ENCODE measurements around the gene SCARF2.
A peak's percentile ranks its signal among the peaks of the same experiment; 100 is the strongest.
"Not testable (repeated sequence)": the region's sequence is repeated elsewhere in the genome, so short reads cannot be mapped to it uniquely, and the experiment has no call there.

The SCARF2 gene

DNA sequence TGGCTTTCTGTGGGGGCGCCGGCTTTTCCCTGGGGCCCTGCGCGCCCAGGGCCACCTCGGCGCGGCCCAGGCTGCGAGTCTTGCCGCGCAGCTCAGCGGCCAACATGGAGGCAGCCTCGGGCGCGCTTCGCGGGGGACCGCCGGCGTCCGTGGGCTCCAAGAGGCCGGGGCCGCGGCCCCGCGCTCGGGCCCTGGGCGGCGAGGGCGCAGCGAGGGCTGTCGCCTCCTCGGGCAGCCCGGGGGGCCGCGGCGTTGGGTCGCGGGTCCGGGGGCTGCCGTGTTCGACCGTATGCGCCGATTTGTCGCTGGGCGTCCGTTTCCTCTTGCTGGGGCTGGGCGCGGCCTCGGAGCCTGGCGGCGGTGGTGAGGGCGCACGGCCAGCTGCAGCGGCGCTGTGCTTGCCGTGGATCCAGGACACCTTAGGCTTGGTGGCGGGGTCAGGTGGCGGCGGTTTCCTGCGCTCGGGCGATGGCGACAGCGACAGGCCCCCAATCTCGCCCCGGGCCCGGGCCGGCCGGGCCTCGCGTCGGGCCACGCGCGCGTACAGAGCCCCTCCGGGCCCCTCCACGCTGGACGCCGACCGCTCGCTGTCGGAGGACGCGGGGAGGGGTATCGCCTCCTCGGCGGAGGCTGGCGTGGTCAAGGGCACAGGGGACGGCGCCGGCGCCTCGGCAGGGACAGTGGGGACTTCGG, 11.9 kb downstream of the SCARF2 start:
- no peak for DNase-seq

DNA sequence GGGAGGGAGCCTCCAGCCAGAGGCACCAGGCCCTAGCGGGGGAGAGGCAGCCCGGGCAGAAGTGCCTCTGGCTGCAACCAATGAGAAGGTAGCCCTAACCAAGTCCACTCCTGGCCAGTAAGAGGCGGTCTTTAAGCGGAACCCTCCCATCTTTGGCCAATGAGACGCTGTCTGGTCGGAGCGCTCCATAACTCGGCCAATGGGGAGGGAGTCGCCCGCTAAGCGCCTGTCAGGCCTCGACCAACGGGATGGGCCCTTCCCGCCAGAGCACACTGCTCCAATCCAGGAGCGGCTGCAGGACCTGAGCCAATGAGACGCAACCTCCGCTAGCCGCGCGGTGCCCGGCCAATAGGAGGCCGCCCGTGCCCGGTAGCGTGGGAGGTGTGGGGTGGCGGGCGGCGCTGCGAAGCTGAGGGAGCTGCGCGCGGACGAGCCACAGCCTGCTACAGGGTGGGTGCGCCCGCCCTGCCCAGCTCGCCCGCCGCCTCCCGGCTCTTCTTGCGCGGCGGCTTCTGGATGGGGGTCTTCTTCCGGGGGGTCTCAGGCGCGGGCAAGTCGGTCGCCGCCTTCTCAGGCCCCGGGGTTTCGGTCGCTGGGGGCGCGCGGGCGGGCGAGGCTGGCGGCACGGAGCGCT, 12.6 kb downstream of the SCARF2 start:
- DNase-seq = no peak

DNA sequence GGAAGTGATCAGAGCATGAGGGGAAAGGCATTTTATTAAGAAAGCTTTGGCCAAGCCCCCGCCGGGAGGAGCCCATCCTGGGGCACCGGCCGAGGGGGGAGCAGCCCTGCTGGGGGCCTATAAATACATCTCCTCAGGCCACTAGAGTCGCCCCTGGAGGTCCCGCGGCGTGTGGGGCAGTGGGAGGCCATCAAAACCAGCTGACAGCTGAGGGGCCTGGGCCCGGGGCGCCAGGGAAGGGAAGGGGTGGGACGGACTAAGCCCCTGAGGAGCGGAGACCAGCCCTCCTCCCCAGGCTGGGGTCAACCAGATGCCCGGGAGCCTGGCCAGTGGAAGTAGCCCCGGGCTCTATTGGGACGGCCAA, 13.1 kb downstream of the SCARF2 start:
- DNase-seq = no peak

DNA sequence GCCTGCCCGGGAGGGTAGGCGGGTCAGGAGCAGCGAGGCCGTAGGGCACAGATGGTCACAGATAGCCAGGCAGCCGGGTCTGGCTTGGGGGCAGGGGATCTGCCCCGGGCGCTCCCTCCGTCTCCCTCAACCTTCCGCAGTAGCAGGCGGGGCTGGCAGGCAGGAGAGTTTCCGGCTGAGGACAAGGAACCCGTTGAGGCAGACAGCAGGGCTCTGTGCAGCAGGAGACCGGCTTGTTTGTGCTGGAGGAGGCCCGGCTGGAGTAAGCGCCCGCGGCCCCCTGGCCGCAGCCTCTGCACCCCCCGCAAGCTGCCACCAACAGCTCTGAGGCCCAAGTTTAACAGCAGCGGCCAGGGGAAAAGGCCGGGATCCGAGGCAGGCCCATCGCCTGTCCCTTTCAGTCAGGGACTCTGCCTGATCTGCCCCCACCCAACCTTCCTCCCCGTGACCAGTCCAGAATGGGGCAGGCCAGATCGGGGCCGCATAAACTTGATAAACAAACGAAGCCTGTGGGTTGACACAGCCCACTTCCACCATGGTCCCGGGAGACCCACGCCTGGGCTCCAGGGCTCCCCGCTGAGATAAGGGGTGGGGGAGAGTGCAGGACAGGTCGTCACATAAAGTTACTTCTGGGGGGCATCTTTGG, 13.6 kb downstream of the SCARF2 start:
- no peak for DNase-seq

DNA sequence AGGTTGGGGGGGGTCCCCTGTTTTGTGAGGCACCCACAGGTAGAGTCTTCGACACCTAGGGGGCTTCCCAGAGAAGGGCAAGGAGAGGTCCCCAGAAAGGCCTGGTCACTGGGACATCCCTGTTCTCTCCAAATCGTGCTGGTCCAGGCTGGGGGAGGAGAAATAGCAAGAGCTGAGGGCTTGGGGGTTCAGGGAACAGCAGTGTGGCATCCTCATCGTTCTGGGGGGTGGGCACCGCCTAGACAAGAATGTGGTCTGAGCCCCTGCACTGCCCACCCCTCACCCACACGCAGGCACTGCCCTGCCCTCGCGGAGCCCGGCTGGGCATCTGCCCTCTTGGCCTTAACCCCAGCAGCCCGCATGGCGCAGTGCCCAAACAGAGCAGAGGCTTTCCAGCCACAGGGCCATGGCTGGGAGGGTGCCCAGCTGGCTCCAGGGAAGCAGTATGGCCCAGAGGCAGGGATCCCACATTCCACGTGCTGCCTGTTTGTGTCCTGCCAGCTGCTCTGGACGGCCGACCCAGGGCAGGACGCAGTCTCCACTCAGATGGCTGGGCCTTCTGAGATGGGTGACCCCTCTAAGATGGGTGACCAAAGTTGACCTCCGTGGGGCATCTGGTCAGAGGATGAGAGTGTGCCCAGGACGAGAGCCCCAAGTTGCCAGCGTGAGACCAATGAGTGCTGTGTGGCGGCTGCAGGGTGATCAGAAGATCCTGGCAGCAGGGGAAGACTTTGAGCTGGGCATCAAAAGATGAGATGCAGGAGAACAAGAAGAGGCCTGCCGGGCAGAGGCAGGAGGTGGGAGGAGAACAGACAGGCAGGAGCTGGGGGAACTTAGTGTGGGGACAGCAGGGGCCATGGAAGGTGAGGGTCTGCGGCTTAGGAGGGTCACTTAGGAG, 14.4 kb downstream of the SCARF2 start:
- no peak for DNase-seq

DNA sequence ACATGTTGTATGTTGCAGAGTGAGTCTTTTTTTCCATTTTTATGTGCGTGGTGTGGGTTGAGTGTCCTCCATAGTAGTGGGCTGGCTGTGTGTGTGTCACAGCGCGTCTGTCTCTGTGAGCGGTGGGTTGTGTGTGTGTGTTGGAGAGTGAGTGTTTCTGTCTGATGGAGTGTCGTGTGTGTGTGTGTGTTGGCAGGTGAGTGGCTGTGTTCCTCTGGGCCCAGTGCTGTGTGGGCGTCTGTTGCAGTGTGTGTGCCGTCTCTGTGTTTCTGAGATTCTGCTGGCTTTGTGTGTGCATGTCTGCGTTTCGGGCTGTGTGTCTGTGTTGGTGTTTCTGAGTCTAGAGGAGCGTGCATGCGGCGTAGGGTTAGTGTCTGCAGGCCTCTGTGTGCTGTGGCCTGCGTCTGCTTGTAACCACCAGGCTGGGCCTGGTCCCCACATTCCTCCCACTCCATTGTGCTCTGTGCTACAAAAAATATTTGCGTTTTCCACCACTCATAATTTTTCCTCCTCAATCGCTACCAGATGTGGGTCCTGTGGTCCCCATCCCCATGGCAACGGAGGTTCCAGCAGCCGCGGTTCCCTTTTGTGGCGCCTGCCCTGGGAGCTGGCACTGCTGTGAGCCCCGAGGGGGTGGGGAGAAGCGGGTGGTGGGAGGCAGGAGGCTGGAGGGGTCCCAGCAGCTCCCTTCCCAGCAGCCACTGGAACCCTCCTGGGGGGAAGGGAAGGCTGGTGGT, 15.2 kb downstream of the SCARF2 start:
- DNase-seq = no peak

DNA sequence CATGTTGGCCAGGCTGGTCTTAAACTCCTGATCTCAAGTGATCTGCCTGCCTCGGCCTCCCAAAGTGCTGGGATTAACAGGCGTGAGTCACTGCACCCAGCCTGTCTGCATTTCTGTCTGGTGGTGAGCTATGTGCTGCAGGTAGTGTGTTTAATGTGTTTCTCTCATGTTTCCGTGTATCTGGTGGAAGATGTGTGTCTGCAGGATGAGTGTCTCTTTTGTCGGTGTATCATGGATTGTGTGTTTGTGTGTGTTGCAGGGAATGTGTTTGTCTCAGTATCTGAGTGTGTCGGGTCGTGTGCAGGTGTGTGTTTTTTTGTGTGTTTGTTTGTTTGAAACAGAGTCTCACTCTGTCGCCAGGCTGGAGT, 16.1 kb downstream of the SCARF2 start:
- no peak for DNase-seq

DNA sequence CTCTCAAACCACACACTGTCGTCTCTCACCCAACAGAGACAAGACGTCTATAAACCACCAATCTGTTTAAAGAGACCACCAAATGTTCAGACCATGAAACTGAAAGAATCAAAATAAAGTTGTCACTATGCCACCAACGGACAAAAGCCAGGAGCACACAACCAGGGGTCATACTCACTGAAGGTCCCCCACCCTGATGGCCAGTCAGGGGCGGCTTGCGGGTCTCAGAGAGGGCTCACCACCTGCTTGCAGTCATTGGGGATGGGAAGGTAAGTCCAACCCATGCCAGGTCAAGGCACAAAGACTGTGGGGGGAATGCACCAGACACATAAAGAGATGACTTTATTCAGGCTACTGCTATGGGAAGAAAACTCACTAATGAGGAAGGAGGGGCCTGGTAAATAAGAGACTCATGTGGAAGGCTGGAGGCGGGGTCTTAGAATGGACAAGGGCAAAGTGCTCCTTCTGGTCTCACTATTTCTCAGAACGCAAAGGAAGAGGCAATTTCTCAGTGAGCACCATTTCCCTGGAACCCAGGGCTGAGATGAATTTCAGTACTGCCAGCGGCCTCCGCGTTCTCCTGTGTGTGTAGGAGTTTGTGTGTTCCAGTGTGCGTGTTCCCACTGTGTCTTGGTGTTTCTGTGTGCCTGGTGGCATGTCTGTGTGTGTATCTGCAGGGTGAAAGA, 17.3 kb downstream of the SCARF2 start:
- no peak for DNase-seq

DNA sequence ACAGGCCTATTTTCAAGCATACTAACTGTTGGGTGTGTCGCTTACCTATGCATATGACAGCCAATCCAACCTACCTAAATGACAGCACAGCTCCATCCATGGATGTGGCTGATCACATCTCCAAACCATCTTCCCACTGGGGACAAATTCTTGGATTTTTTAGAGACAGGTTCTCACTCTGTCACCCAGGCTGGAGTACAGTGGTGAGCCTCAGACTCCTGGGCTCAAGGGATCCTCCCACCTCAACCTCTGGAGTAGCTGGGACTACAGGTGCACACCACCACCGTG, 18.0 kb downstream of the SCARF2 start:
- no peak for DNase-seq

DNA sequence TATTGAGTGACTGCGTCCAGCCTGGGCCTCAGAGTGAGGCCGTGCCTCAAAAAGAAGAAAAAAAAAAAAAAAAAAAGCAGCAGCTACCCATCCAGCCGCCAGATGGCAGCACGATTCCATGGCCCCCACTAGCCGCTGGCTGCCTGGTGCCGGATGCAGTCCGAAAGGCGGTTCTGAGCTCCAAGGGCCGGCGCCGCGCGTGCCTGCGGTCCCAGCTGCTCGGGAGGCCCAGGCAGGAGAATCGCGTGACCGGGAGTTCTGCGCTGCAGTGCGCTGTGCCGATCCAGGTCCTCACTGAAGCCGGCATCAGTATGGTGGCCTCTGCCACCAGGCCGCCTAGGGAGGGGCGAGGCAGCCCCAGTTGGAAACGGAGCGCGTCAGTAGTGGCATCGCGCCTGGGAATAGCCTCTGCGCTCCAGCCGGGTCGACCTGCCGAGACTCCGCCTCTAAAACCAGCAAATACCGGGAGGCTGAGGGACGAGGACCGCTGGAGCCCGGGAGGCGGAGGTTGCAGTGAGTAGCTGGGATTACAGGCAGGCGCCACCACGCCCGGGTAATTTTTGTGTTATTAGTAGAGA, 19.3 kb downstream of the SCARF2 start:
- DNase-seq = peak in 1 of 2 experiments; percentile 63

DNA sequence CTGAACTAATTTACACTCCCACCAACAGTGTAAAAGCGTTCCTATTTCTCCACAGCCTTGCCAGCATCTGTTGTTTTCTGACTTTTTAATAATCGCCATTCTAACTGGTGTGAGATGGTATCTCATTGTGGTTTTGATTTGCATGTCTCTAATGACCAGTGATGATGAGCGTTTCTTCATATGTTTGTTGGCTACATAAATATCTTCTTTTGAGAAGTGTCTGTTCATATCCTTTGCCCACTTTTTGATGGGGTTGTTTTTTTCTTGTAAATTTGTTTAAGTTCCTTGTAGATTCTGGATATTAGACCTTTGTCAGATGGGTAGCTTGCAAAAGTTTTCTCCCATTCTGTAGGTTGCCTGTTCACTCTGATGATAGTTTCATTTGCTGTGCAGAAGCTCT, 21.9 kb downstream of the SCARF2 start:
- not testable (repeated sequence) for DNase-seq

DNA sequence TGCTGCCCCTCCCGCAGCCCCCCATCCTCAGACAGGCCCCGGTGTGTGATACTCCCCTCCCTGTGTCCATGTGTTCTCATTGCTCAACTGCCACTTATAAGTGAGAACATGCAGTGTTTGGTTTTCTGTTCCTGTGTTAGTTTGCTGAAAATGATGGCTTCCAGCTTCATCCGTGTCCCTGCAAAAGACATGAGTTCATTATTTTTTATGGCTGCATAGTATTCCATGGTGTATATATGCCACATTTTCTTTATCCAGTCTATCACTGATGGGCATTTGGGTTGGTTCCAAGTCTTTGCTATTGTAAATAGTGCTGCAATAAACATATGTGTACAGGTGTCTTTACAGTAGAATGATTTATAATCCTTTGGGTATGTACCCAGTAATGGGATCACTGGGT, 22.4 kb downstream of the SCARF2 start:
- not testable (repeated sequence) for DNase-seq

DNA sequence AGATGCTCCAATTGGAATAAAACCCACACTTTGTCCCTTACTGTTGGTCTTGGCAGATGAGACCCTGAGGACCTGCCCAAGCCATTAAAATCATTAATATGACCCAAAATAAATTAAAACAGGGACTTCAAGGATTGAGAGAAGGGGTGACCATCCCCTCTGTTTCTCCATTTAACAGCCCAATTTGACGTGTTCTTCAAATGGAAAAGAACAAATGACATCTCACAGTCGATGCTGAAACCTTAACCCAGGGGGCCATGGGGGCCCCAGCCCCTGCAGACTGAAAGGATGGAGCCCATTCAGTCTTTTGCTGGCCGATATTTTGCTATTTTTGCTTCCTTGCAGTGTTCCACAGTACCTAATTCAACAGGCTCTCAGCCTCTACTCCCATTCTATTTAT, 23.2 kb downstream of the SCARF2 start:
- DNase-seq = no peak

DNA sequence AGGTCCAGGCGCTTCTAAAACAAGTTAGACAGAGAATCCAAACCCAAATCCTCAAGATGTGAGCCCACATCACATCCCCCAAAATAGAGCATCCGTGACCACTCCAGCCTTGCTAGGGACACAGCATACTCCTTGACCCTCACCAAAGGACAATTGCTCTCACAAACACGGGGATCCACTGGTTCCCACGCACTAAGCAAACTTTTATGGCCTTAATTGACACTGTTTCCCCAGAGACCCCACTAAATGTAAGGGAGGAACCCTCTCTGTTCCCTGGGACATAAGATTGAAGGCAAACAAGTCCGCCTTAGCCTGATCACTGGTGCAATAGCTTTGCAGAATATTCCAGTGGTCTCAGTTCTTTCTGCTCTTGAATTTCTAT, 23.6 kb downstream of the SCARF2 start:
- DNase-seq = no peak

DNA sequence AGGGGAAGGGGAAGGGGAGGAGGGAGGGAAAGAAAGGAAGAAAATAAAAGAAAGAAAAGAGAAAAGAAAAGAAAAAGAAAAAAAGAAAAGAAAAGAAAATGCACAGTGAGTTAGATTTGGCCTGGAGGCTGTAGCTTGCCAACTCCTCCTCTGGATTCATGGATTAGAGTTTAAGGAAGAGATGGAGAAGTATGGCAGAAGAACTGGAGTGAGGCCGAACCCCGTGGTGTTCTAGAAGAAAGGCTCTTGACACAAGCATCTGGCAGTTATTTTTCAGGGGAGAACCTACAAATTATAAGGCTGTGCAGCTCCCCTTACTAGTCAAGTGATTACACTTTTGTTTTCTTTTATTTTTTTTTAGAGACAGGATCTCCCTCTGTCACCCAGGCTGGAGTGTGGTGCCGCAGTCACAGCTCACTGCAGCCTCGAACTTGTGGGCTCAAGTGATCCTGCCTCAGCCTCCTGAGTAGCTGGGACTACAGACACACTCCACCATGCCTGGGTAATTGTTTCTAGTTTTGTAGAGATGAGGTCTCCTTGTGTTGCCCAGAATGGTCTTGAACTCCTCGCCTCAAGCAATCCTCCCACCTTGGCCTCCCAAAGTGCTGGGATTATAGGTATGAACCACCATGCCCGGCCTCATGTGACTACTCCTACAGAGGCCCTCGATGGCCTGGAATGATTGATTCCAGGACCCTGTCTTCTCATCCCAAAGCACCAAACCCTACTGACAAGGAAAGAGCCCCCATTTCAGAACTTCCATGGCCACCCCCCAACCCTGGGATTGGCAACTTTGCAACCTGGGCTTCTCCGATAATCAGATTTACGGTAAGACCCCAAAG, 24.2 kb downstream of the SCARF2 start:
- DNase-seq = no peak

DNA sequence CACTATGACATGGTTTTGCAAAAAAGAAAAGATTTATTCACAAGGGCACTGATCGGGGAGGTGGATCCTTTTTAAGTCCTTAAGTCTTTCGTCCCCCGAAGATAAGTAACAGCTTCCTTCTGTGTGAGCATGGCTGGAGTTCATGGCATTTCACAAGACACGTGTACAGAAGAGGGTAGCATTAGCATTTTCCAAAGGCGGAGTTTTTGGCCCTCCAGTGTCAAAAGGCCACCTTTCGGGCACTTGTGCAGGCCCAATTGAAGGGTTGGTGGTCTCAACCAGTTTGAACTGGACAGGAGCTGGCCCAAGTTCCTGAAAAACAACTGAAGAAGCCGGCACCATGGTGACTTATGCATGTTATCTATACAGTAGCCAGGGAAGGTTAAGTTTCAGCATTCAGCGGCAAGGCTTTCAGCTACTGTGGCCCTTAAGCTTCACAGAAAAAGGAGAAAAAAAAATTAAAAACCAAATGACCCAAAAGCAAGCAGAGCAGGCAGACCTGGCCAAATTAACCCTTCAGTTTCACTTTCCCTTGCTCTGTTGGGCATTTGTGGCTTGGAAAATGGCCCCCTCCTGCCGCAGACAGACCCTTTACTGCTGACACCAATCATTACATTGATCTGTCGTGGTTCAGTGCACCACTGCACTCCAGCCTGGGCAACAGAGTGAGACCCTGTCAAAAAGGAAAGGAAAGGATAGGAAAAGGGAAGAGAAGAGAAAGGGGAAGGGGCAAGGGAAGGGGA, 25.0 kb downstream of the SCARF2 start:
- no peak for DNase-seq

DNA sequence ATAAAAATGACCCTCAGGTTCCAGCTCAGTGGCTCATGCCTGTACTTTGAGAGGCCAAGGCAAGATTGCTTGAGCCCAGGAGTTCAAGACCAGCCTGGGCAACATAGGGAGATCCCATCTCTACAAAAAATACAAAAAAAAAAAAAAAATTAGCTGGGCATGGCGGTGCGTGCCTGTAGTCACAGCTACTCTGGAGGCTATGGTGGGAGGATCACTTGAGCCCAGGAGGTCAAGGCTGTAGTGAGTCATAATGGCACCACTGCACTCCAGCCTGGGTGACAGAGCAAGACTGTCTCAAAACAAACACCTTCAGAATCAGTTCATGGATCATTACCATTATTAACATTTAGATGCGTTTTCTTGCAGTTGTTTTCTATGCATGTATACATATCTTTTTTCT, 28.2 kb downstream of the SCARF2 start:
- DNase-seq = not testable (repeated sequence)

DNA sequence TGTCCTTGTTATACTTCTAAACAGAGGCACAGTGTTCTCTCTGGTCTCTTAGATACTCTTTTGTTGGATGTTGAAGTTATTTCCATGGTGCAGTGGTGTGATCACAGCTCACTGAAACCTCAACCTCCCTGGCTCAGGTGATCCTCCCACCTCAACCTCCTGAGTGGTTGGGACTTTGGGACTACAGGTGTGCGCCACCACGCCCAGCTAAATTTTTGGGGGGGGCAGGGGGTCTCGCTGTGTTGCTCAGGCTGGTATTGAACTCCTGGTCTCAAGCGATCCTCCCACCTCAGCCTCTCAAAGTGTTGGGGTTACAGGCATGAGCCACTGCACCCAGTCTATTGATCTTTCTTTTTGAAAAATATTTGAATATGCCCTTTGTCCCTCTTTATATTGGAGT, 28.7 kb downstream of the SCARF2 start:
- no peak for DNase-seq

DNA sequence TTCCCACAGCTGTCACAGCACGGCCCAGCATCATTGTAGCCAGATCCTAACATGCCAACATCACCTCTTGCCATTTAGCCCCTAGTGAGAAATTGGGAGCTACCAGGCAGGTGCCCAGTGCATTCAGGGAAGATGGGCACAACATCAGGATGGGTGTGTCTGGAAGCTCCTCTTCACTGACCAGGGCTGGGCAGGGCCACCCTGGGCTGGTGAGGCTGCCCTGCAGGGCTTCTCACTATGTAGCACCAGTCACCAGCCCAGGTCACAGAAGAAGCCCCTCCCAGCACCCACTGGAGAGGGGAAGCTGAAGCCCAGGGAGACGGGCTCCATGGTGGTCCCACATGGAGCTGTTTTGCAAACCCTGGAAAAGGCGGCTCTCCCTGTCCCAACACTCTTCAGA, 29.8 kb downstream of the SCARF2 start:
- no peak for DNase-seq

DNA sequence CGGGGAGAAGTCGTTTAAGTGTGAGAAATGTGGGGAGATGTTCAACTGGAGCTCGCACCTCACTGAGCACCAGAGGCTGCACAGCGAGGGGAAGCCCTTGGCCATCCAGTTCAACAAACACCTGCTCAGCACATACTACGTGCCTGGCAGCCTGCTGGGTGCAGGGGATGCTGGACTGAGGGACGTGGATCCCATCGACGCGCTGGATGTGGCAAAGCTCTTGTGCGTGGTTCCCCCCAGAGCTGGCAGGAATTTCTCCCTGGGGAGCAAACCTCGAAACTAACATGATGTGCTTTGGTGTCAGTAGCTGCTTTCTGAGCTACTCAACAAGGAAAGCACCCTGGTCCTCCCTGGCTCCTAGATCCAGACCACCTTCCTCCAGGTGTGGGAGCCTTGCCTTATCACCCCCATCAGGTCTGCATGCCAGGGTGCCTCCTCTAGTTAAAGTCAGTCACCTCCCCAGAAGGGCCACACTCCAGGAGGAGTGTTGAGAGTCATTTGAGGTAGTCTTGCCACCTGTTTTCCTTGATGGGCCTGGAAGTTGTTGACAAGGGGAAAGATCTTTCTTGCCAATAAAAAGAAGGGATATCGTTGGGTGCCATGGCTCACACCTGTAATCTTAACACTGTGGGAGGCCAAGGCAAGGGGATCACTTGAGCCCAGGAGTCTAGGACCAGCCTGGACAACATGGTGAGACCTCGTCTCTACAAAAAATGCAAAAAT, 30.8 kb downstream of the SCARF2 start:
- no peak for DNase-seq

All from NCI-H1930 (cell line).